ENCODE measurements around the gene GRAP2. TPM values are rescaled to one million over a fixed set of nuclear protein-coding genes. Genes with fewer than 3 reads are reported as not detected.

GRAP2 gene
- total and polyA plus RNA-seq, 9 of the 15 experiments (the other 6 are each of a cell fraction or from before 2014, with no cell fraction given), result 4.8 to 88.7 (median 60.4) TPM

GRCh38 chr22:39935116-39935515, 34.2 kb downstream of the GRAP2 start:
- H3K27me3 ChIP-seq (ENCODE audit: control insufficient read depth in 2 of 2, insufficient read depth in 2 of 2, low read length in 2 of 2), result no peaks in the 10 kb centered on the region
- CTCF ChIA-PET (ENCODE audit: low intra/inter-chr PET ratio), result no interaction called here
- H3K36me3 ChIP-seq (ENCODE audit: control insufficient read depth, insufficient read depth, low read length), result no peaks in the 10 kb centered on the region
- no TSS peak for BruUV-seq (replicated peaks)
- WGBS (ENCODE audit: insufficient coverage, low coverage, missing lambda C conversion rate), result 88% methylated on average over 4 of the region's 4 CpGs
- no peak overlapping the region for H3K4me3 ChIP-seq
- H4K20me1 ChIP-seq (replicated peaks; ENCODE audit: control insufficient read depth, insufficient read depth, low read length), result no peaks in the 10 kb centered on the region
- TF ChIP-seq ZNF77 (CRISPR knock-in tag; IDR thresholded peaks at IDR 0.05), result no peak
- no peak for TF ChIP-seq USF1 (CRISPR knock-in tag; IDR thresholded peaks at IDR 0.05)
- no peak for TF ChIP-seq HNRNPH1 (optimal IDR thresholded peaks at IDR 0.05; ENCODE audit: low read depth, low read length)
- no peak for TF ChIP-seq RBM22 (IDR thresholded peaks at IDR 0.05; ENCODE audit: low read depth, low read length, poor library complexity, severe bottlenecking)
- TF ChIP-seq SREBF1 (IDR thresholded peaks at IDR 0.05; ENCODE audit: borderline replicate concordance, low read depth, low read length), result no peak
- TF ChIP-seq TGIF2 (CRISPR knock-in tag; IDR thresholded peaks at IDR 0.05), result no peak
- peaks cover 5% of the 10 kb centered on the region; the same call in 1 of the 3 replicates for H3K79me2 ChIP-seq (ENCODE audit: control insufficient read depth, insufficient read depth, low read length)
- FAIRE-seq, result no peak
- H3K4me1 ChIP-seq (replicated peaks in 1 of 2; ENCODE audit: control insufficient read depth in 2 of 2, insufficient read depth in 2 of 2, low read length in 2 of 2), result peaks cover 11 to 52% of the 10 kb centered on the region in 2 experiments
- ATAC-seq, result no peak
- no peak overlapping the region for H3K4me2 ChIP-seq (ENCODE audit: insufficient read depth, low read length)
- intact Hi-C loops (cut with micrococcal nuclease) (no loop called here), in situ Hi-C loops (cut with MboI) (no loop called here)
- no peak overlapping the region for H2AFZ ChIP-seq (ENCODE audit: low read depth, low read length)
- no peaks in the 10 kb centered on the region for H3K9me3 ChIP-seq (replicated peaks; ENCODE audit: control insufficient read depth, insufficient read depth, low read depth, low read length)
- no peak overlapping the region for H3K9ac ChIP-seq (ENCODE audit: insufficient read depth in 1 of 2, low read depth in 2 of 2, low read length in 2 of 2)
- no peak overlapping the region for H3K27ac ChIP-seq (ENCODE audit: extremely low read depth, low read depth, low read length)
- DNase-seq (ENCODE audit: extremely low read depth in 1 of 4, low spot score in 3 of 4), result no peak
- POLR2A ChIA-PET, result interaction anchor here (0.6 to 2.5 kb wide), 4 partner anchors 7 to 432 kb away, joined by 3 to 7 read pairs (median 4); no protein-coding TSS in a partner anchor
- H3K9me1 ChIP-seq (ENCODE audit: control insufficient read depth, insufficient read depth, low read length), result no peaks in the 10 kb centered on the region

Data from K562 (cell line).